Measurements from ENCODE around the gene MOB3A.

DNA sequence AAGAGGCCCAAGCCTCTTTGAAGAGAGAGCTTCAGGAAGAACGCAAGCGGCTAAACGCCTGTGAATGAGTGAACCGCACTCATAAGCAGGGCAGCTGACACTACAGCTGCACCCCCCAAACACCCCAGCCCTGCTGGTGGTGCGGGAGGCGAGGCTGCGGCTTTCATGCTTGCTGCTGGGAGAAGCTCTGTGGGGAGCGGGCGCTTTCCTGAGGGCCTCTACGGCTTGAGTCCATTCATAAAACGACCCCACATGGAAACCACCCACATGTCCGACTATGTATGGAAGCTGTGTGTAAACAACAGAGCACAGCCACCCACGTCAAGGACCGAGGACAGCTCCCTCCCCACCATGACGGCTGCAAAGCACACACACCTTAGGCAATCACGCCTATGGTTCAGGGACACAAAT, 49.7 kb upstream of the MOB3A start:
- TF ChIP-seq ZNF775 (CRISPR knock-in tag; IDR thresholded peaks at IDR 0.05; ENCODE audit: borderline replicate concordance), result no peak
- no peak for TF ChIP-seq POLR2A (IDR thresholded peaks at IDR 0.05; ENCODE audit: insufficient read depth in 1 of 2, low read depth in 2 of 2, low read length in 2 of 2)
- TF ChIP-seq, protein P1, sequence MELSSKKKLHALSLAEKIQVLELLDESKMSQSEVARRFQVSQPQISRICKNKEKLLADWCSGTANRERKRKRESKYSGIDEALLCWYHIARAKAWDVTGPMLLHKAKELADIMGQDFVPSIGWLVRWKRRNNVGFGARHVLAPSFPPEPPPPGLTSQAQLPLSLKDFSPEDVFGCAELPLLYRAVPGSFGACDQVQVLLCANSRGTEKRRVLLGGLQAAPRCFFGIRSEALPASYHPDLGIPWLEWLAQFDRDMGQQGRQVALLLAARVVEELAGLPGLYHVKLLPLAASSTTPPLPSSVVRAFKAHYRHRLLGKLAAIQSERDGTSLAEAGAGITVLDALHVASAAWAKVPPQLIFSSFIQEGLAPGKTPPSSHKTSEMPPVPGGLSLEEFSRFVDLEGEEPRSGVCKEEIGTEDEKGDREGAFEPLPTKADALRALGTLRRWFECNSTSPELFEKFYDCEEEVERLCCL (CRISPR knock-in tag; IDR thresholded peaks at IDR 0.05; ENCODE audit: borderline replicate concordance), result no peak
- TF ChIP-seq, protein P2, sequence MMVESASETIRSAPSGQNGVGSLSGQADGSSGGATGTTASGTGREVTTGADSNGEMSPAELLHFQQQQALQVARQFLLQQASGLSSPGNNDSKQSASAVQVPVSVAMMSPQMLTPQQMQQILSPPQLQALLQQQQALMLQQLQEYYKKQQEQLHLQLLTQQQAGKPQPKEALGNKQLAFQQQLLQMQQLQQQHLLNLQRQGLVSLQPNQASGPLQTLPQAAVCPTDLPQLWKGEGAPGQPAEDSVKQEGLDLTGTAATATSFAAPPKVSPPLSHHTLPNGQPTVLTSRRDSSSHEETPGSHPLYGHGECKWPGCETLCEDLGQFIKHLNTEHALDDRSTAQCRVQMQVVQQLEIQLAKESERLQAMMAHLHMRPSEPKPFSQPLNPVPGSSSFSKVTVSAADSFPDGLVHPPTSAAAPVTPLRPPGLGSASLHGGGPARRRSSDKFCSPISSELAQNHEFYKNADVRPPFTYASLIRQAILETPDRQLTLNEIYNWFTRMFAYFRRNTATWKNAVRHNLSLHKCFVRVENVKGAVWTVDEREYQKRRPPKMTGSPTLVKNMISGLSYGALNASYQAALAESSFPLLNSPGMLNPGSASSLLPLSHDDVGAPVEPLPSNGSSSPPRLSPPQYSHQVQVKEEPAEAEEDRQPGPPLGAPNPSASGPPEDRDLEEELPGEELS (CRISPR knock-in tag; IDR thresholded peaks at IDR 0.05), result no peak
- no peak for TF ChIP-seq RBFOX2 (IDR thresholded peaks at IDR 0.05; ENCODE audit: low read depth, low read length)
- TF ChIP-seq, protein P3, sequence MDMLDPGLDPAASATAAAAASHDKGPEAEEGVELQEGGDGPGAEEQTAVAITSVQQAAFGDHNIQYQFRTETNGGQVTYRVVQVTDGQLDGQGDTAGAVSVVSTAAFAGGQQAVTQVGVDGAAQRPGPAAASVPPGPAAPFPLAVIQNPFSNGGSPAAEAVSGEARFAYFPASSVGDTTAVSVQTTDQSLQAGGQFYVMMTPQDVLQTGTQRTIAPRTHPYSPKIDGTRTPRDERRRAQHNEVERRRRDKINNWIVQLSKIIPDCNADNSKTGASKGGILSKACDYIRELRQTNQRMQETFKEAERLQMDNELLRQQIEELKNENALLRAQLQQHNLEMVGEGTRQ (IDR thresholded peaks at IDR 0.05; ENCODE audit: low read depth, low read length), result no peak
- TF ChIP-seq, protein P3 (CRISPR knock-in tag; IDR thresholded peaks at IDR 0.05; ENCODE audit: borderline replicate concordance), result no peak
- TF ChIP-seq MTA1 (CRISPR knock-in tag; IDR thresholded peaks at IDR 0.05; ENCODE audit: borderline replicate concordance), result 0 out of 2 replicates have a peak, but pooled peaks have one; percentile 20
- TF ChIP-seq FOXA1 (IDR thresholded peaks at IDR 0.05), result no peak
- peak; percentile 38; the same call in 1 of the 2 replicates for TF ChIP-seq FOXA1 (CRISPR knock-in tag; IDR thresholded peaks at IDR 0.05)
- no peak for TF ChIP-seq ZFX (CRISPR knock-in tag; IDR thresholded peaks at IDR 0.05; ENCODE audit: low read depth)
- no peak for TF ChIP-seq GFI1 (CRISPR knock-in tag; IDR thresholded peaks at IDR 0.05; ENCODE audit: borderline replicate concordance)
- no peak for TF ChIP-seq ZBTB8A (CRISPR knock-in tag; IDR thresholded peaks at IDR 0.05; ENCODE audit: borderline replicate concordance, low read depth)
- TF ChIP-seq DPF2 (CRISPR knock-in tag; IDR thresholded peaks at IDR 0.05; ENCODE audit: borderline replicate concordance, low read depth), result no peak
- TF ChIP-seq, protein P4, sequence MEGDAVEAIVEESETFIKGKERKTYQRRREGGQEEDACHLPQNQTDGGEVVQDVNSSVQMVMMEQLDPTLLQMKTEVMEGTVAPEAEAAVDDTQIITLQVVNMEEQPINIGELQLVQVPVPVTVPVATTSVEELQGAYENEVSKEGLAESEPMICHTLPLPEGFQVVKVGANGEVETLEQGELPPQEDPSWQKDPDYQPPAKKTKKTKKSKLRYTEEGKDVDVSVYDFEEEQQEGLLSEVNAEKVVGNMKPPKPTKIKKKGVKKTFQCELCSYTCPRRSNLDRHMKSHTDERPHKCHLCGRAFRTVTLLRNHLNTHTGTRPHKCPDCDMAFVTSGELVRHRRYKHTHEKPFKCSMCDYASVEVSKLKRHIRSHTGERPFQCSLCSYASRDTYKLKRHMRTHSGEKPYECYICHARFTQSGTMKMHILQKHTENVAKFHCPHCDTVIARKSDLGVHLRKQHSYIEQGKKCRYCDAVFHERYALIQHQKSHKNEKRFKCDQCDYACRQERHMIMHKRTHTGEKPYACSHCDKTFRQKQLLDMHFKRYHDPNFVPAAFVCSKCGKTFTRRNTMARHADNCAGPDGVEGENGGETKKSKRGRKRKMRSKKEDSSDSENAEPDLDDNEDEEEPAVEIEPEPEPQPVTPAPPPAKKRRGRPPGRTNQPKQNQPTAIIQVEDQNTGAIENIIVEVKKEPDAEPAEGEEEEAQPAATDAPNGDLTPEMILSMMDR (CRISPR knock-in tag; IDR thresholded peaks at IDR 0.05), result no peak

All from HepG2 (cell line).